Prostate gland (tissue), 2 donors: ENCODE measurements around the gene GPR176. TPM values are rescaled to one million over a fixed set of nuclear protein-coding genes. Genes with fewer than 3 reads are reported as not detected.

ENCODE experiments used
- DNase-seq: peaks from one replicate; pipeline ENCODE4 v3.0.0-alpha.2; 2019; ENCODE audit warnings: low spot score
- H3K27ac ChIP-seq, 2 donors: fragments of 200-600 bp; sonication (generic); 2 replicates each; pipeline ENCODE4 v1.5.1; 2017 to 2019
- H3K27me3 ChIP-seq: fragments of 200-600 bp; sonication (generic); replicated peaks from 2 replicates; pipeline ENCODE4 v1.5.1; 2019; ENCODE audit not compliant: insufficient read depth
- H3K36me3 ChIP-seq, 2 donors: fragments of 200-600 bp; sonication (generic); 1 replicate in 1 of 2; 2 replicates in 1 of 2; pipeline versions ENCODE4 v1.5.1 to v1.8.1; 2017 to 2019
- H3K4me1 ChIP-seq: fragments of 200-600 bp; sonication (generic); replicated peaks from 2 replicates; pipeline ENCODE4 v1.5.1; 2019
- H3K4me3 ChIP-seq, 2 donors: fragments of 200-600 bp; sonication (generic); 2 replicates each; pipeline ENCODE4 v1.5.1; 2017 to 2019
- H3K9me3 ChIP-seq: fragments of 200-600 bp; sonication (generic); 2 replicates; pipeline ENCODE4 v1.5.1; 2017
- POLR2A ChIP-seq: fragments of 450-650 bp; IDR thresholded peaks from one replicate; pipeline ENCODE4 v1.6.1; 2016; ENCODE audit warnings: antibody characterized with exemption, mild to moderate bottlenecking
- POLR2AphosphoS5 ChIP-seq: sonication (generic); formaldehyde crosslinking; IDR thresholded peaks from one replicate; pipeline ENCODE4 v1.6.1; 2017; ENCODE audit warnings: antibody characterized with exemption
- WGBS: methylation state at CpG from one replicate; pipeline ENCODE4 v1.1.5; 2018; 5-methylcytosine and 5-hydroxymethylcytosine counted together
- intact Hi-C: fragments of 100-400 bp; cut with DNase I; formaldehyde crosslinking; loops from one replicate; pipeline ENCODE4 v1.14.2; 2022
- total RNA-seq, 2 donors: library from RNA; depleted of rRNA; stranded (reverse); fragments of >200 nt; gene quantifications; one replicate each; pipeline ENCODE4 v1.1.0, GENCODE V29; 2016
- TF ChIP-seq, protein P1 (sequence below), 4 experiments: fragments of 200-600 bp in 2 of 4; fragments of 450-650 bp in 2 of 4; sonication (generic) in 2 of 4; IDR thresholded peaks; 1 replicate in 3 of 4; 2 replicates in 1 of 4; pipeline ENCODE4 v1.5.1; 2016 to 2019; ENCODE audit warnings: antibody characterized with exemption in 4 of 4, mild to moderate bottlenecking in 2 of 4, moderate library complexity in 2 of 4

GPR176 gene
- total RNA-seq, 2 donors from 2014 or later: 26.2 to 28.3 TPM

DNA sequence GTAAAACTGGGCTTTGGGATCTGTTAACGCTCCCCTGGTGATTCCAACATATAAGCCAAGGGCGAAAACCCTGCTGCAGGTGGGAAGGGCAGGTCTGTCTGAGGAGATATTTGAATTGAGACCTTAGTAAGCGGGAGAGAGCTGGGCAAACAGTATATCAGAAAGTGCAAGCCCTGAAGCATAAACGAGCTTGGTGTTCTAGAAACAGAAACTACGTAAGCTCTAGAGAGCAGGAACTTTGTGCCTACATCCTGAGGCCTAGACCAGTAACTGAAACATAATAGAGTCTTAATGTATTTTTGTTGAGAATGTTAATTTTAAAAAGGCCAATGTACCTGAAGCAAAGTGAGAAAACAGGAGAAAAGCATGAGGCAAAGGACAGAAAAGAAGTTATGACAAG is 74.5 kb downstream of the GPR176 start:
- WGBS: 88% methylated on average over 5 of the region's 5 CpGs
- DNase-seq: no peak
- H3K4me1 ChIP-seq: no peaks in the 10 kb centered on the region
- H3K4me3 ChIP-seq: no peak overlapping the region
- no peaks in the 10 kb centered on the region for H3K9me3 ChIP-seq
- no peaks in the 10 kb centered on the region for H3K27me3 ChIP-seq
- TF ChIP-seq POLR2AphosphoS5: no peak
- TF ChIP-seq, protein P1, sequence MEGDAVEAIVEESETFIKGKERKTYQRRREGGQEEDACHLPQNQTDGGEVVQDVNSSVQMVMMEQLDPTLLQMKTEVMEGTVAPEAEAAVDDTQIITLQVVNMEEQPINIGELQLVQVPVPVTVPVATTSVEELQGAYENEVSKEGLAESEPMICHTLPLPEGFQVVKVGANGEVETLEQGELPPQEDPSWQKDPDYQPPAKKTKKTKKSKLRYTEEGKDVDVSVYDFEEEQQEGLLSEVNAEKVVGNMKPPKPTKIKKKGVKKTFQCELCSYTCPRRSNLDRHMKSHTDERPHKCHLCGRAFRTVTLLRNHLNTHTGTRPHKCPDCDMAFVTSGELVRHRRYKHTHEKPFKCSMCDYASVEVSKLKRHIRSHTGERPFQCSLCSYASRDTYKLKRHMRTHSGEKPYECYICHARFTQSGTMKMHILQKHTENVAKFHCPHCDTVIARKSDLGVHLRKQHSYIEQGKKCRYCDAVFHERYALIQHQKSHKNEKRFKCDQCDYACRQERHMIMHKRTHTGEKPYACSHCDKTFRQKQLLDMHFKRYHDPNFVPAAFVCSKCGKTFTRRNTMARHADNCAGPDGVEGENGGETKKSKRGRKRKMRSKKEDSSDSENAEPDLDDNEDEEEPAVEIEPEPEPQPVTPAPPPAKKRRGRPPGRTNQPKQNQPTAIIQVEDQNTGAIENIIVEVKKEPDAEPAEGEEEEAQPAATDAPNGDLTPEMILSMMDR (IDR thresholded peaks at IDR 0.05): no peak
- H3K27ac ChIP-seq: no peak overlapping the region
- H3K36me3 ChIP-seq: no peaks in the 10 kb centered on the region
- intact Hi-C loops: no loop called here

DNA sequence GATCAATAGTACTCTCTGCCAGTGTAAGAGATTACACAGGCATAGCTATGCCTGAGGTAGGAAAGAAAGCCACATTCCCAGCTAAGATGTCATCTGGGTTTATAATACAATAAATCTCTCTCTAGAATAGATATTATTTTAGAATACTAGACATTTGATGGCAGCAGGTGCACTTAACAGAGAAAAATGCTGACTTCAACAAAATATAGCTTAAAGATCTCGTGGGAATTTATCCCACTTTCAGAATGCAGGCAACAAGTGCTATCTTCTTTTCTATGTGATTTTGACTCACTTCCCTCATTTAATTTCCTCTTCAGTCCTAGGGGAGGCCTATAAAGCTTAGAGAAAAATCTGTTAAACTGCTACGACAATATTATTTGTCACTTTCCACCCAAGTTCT is 76.5 kb downstream of the GPR176 start:
- no peaks in the 10 kb centered on the region for H3K9me3 ChIP-seq
- no peak overlapping the region for H3K4me3 ChIP-seq
- no peaks in the 10 kb centered on the region for H3K36me3 ChIP-seq
- WGBS: 79% methylated on average over 2 of the region's 2 CpGs
- no peak for DNase-seq
- H3K27ac ChIP-seq: no peak overlapping the region
- no peaks in the 10 kb centered on the region for H3K27me3 ChIP-seq
- intact Hi-C loops: no loop called here
- H3K4me1 ChIP-seq: no peaks in the 10 kb centered on the region
- TF ChIP-seq, protein P1 (IDR thresholded peaks at IDR 0.05): no peak
- TF ChIP-seq POLR2A: no peak
- no peak for TF ChIP-seq POLR2AphosphoS5

DNA sequence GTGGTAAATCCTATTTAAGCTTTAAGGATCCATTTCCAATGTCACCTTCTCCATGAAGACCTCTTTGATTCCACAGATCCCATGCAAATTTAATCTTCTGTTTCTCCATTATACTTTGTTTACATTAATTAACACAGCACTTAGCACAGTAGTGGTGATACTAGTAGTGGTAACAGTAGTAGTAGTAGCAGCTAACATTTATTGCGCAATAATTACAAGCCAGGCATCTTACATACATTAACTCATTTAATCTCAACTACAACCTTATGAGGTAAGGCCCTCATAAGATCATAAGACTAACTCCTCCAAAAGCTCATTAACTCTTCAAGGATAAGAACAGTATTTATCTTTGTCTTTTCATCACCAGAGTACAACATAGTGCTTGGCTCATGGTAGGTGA is 82.6 kb downstream of the GPR176 start:
- TF ChIP-seq POLR2A: no peak
- TF ChIP-seq, protein P1 (IDR thresholded peaks at IDR 0.05): no peak
- no peak for TF ChIP-seq POLR2AphosphoS5
- WGBS: 97% methylated on average over 1 of the region's 1 CpG
- no peaks in the 10 kb centered on the region for H3K36me3 ChIP-seq
- H3K4me1 ChIP-seq: no peaks in the 10 kb centered on the region
- no peaks in the 10 kb centered on the region for H3K27me3 ChIP-seq
- no peak for DNase-seq
- H3K4me3 ChIP-seq: no peak overlapping the region
- no peak overlapping the region for H3K27ac ChIP-seq
- intact Hi-C loops: no loop called here
- no peaks in the 10 kb centered on the region for H3K9me3 ChIP-seq

DNA sequence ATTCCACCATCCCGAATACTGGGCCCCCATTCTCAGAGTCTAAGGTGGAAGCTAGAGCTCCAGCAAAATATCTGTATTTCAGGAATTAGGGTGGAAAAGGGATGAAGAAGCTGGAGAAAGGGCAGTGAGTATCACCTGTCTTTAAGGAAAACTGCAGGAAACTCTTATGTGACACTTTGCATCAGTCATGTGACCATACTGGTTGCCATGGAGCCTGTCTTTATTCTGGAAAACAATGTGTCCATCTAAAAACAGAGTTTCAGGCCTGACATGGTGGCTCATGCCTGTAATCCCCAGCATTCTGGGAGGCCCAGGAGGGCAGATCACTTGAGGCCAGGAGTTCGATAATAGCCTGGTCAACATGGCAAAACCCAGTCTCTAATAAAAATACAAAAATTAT is 84.5 kb downstream of the GPR176 start:
- WGBS: 91% methylated on average over 2 of the region's 2 CpGs
- Histone ChIP-seq H3K27me3 (no peaks in the 10 kb centered on the region), H3K4me3 (no peak overlapping the region), H3K27ac (no peak overlapping the region), H3K9me3 (no peaks in the 10 kb centered on the region), H3K4me1 (no peaks in the 10 kb centered on the region), H3K36me3 (no peaks in the 10 kb centered on the region)
- no peak for DNase-seq
- intact Hi-C loops: no loop called here
- no peak for TF ChIP-seq POLR2AphosphoS5
- no peak for TF ChIP-seq POLR2A
- TF ChIP-seq, protein P1 (IDR thresholded peaks at IDR 0.05): no peak

DNA sequence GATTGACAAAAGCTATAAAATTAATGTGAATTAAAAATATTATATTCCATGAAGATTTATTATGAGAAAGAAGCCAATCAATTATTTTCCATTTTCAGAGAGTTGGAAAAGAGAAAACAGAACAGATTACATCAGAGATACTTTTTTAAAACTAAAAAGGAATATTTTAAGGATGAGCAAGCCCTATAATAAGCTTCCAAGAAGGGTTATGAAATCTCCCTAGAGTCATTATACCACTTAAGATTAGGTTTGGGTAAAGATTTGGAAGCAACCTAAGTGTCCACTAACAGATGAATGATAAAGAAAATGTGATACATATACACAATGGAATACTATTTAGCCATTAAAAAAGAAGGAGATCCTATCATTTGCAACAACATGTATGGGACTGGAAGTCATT is 85.8 kb downstream of the GPR176 start:
- Histone ChIP-seq H3K27ac (no peak overlapping the region), H3K36me3 (no peaks in the 10 kb centered on the region), H3K4me3 (no peak overlapping the region), H3K4me1 (no peaks in the 10 kb centered on the region), H3K9me3 (no peaks in the 10 kb centered on the region), H3K27me3 (no peaks in the 10 kb centered on the region)
- TF ChIP-seq POLR2A: no peak
- no peak for TF ChIP-seq POLR2AphosphoS5
- TF ChIP-seq, protein P1 (IDR thresholded peaks at IDR 0.05): no peak
- DNase-seq: no peak
- intact Hi-C loops: no loop called here
